Measurements from ENCODE around the gene ARPP19.

GRCh38 chr15:52567871-52568600 lies 794 bp downstream of the ARPP19 start:
- TF ChIP-seq CTCF (IDR thresholded peaks at IDR 0.05) (no peak), EP300 (IDR thresholded peaks at IDR 0.05) (no peak)
